GM12878 (cell line): ENCODE data around the gene FBXL15. TPM values are rescaled to one million over a fixed set of nuclear protein-coding genes. Genes with fewer than 3 reads are reported as not detected.

Source experiments
- ATAC-seq: fragments of 200-7000 bp; cut with Tn5 transposase; 3 replicates; pipeline ENCODE4 v1.9.1; 2020; ENCODE audit warnings: mild to moderate bottlenecking, moderate library complexity
- BruUV-seq: library from RNA; stranded (reverse); fragments of 400-500 nt; replicated peaks from 2 replicates; lab custom pipeline; 2021; lab: Mats Ljungman, UMichigan
- CTCF ChIA-PET: fragments of 300-600 bp; sonication (Branson Sonifier 250); formaldehyde crosslinking; extraction: SDS; loops from one replicate; lab custom pipeline; 2021; ENCODE audit warnings: inconsistent platforms; lab: Yijun Ruan, JAX
- POLR2A ChIA-PET: fragments of 350-600 bp; formaldehyde crosslinking; extraction: SDS; loops from one replicate; lab custom pipeline; 2021; ENCODE audit warnings: inconsistent platforms; lab: Charles Lee
- RAD21 ChIA-PET: fragments of 300-600 bp; sonication (Branson Sonifier 250); formaldehyde crosslinking; loops from one replicate; lab custom pipeline; 2023; ENCODE audit warnings: antibody characterized with exemption; ENCODE audit not compliant: unreplicated experiment; lab: Charles Lee
- SMC1A ChIA-PET: fragments of 300-600 bp; sonication (Branson Sonifier 250); formaldehyde crosslinking; loops from one replicate; lab custom pipeline; 2023; ENCODE audit not compliant: unreplicated experiment, uncharacterized antibody; lab: Charles Lee
- DNase-seq: peaks from one replicate; pipeline ENCODE4 v3.0.0-alpha.2; 2011; ENCODE audit warnings: low read depth, low spot score
- FAIRE-seq: peaks from 3 replicates; lab custom pipeline; 2011; peaks lifted over from hg19 to GRCh38; lab: Jason Lieb, UNC
- H2AFZ ChIP-seq: 2 replicates; pipeline ENCODE4 v1.6.0; 2011; ENCODE audit warnings: low read depth, low read length, control low read depth; ENCODE audit not compliant: control insufficient read depth
- H3K27ac ChIP-seq: 2 replicates; pipeline ENCODE4 v1.5.1; 2011; ENCODE audit warnings: control low read depth; ENCODE audit not compliant: control insufficient read depth, insufficient read depth
- H3K27me3 ChIP-seq, 2 experiments: replicated peaks in 1 of 2; 2 replicates each; pipeline versions ENCODE4 v1.6.0 to v1.6.1; 2011; ENCODE audit warnings: low read length in 1 of 2; ENCODE audit not compliant: control insufficient read depth in 2 of 2, insufficient read depth in 2 of 2
- H3K36me3 ChIP-seq, 2 experiments: 2 replicates each; pipeline ENCODE4 v1.5.1; 2011; ENCODE audit warnings: low read length in 1 of 2; ENCODE audit not compliant: control insufficient read depth in 2 of 2, insufficient read depth in 2 of 2
- H3K4me1 ChIP-seq: 2 replicates; pipeline ENCODE4 v1.6.1; 2011; ENCODE audit warnings: mild to moderate bottlenecking, low read length, moderate library complexity, mixed read lengths; ENCODE audit not compliant: control insufficient read depth, insufficient read depth
- H3K4me2 ChIP-seq: 2 replicates; pipeline ENCODE4 v1.6.0; 2011; ENCODE audit warnings: control low read depth; ENCODE audit not compliant: control insufficient read depth, insufficient read depth
- H3K4me3 ChIP-seq: fragments of 200-600 bp; sonication (generic); 2 replicates; pipeline ENCODE4 v1.5.1; 2016
- H3K79me2 ChIP-seq: 2 replicates; pipeline ENCODE4 v1.6.0; 2011; ENCODE audit warnings: low read length; ENCODE audit not compliant: control insufficient read depth, insufficient read depth
- H3K9ac ChIP-seq: 2 replicates; pipeline ENCODE4 v1.8.0; 2011; ENCODE audit warnings: low read length, control low read depth, mixed read lengths; ENCODE audit not compliant: control insufficient read depth, insufficient read depth
- H3K9me3 ChIP-seq: replicated peaks from 3 replicates; pipeline ENCODE4 v1.5.1; 2011; ENCODE audit warnings: mild to moderate bottlenecking, low read length; ENCODE audit not compliant: control insufficient read depth, insufficient read depth
- H4K20me1 ChIP-seq: 2 replicates; pipeline ENCODE4 v1.6.0; 2011; ENCODE audit not compliant: control insufficient read depth, insufficient read depth
- CREB1 ChIP-seq: IDR thresholded peaks from 2 replicates; pipeline ENCODE4 v1.6.1; 2012; ENCODE audit warnings: low read depth, mild to moderate bottlenecking, inconsistent platforms
- E2F4 ChIP-seq: IDR thresholded peaks from 2 replicates; pipeline ENCODE4 v1.6.1; 2012; ENCODE audit warnings: low read depth, low read length, improper control_type of control experiment
- ESRRA ChIP-seq: IDR thresholded peaks from 2 replicates; pipeline ENCODE4 v1.6.1; 2012; ENCODE audit warnings: mild to moderate bottlenecking, low read length, improper control_type of control experiment
- HSF1 ChIP-seq: fragments of 150-350 bp; IDR thresholded peaks from 2 replicates; pipeline ENCODE4 v1.6.1; 2014; ENCODE audit warnings: mild to moderate bottlenecking, low read depth, low read length
- IKZF2 ChIP-seq, 2 experiments: fragments of 450-650 bp; IDR thresholded peaks; 2 replicates each; pipeline ENCODE4 v1.6.1; 2017; ENCODE audit warnings: mild to moderate bottlenecking in 2 of 2, moderate library complexity in 2 of 2
- NFIC ChIP-seq: IDR thresholded peaks from 2 replicates; pipeline ENCODE4 v1.6.1; 2012; ENCODE audit warnings: low read depth, mild to moderate bottlenecking, inconsistent platforms, low read length, moderate library complexity
- NRF1 ChIP-seq: conservative IDR thresholded peaks from 2 replicates; pipeline ENCODE4 v1.6.1; 2011; ENCODE audit warnings: mild to moderate bottlenecking, low read depth, low read length, improper control_type of control experiment
- RAD51 ChIP-seq: fragments of 450-650 bp; IDR thresholded peaks from 2 replicates; pipeline ENCODE4 v1.6.1; 2016; ENCODE audit warnings: moderate library complexity, mild to moderate bottlenecking, inconsistent platforms
- SUPT20H ChIP-seq: IDR thresholded peaks from 2 replicates; pipeline ENCODE4 v1.6.1; 2011; ENCODE audit warnings: low read depth, mild to moderate bottlenecking, low read length, moderate library complexity, borderline replicate concordance; ENCODE audit not compliant: control insufficient read depth
- ZBTB40 ChIP-seq: fragments of 450-650 bp; IDR thresholded peaks from 2 replicates; pipeline ENCODE4 v1.6.1; 2016; ENCODE audit warnings: mild to moderate bottlenecking, moderate library complexity, borderline replicate concordance
- WGBS: methylation state at CpG from one replicate; pipeline ENCODE4 v1.1.6; 2016; ENCODE audit warnings: low lambda C conversion rate; ENCODE audit not compliant: insufficient replicate concordance, insufficient coverage; ENCODE audit errors: missing lambda C conversion rate; 5-methylcytosine and 5-hydroxymethylcytosine counted together
- in situ Hi-C: fragments of 300-500 bp; cut with MboI; formaldehyde crosslinking; loops from 9 replicates; pipeline ENCODE4 v1.14.3; 2018; ENCODE audit warnings: mixed read lengths
- intact Hi-C: fragments of 100-400 bp; cut with micrococcal nuclease; formaldehyde crosslinking; loops from one replicate; pipeline ENCODE4 v1.14.2; 2022; ENCODE audit not compliant: unreplicated experiment
- polyA plus RNA-seq, 11 experiments: library from polyadenylated mRNA; depleted of rRNA in 4 of 11; unstranded in 6 of 11; stranded (reverse) in 5 of 11; fragments of >200 nt; fragmentation: Nextera tagmentation in 4 of 11; fragmentation: Illumina TruSeq in 1 of 11; extraction: Ambion mirVana in 4 of 11; extraction: Trizol in 1 of 11; gene quantifications; 1 replicate in 1 of 11; 2 replicates in 10 of 11; pipeline versions ENCODE4 v1.2.1 to v1.2.3, GENCODE V29; 2011 to 2016; ENCODE audit warnings: inconsistent platforms in 2 of 11, missing spikeins in 2 of 11, low read depth in 1 of 11
- total RNA-seq, 4 experiments: library from RNA; depleted of rRNA in 3 of 4; stranded (reverse); fragments of >200 nt in 3 of 4; fragmentation: Illumina TruSeq in 1 of 4; extraction: Trizol in 1 of 4; gene quantifications; 2 replicates each; pipeline versions ENCODE4 v1.2.1 to v1.2.3, GENCODE V29; 2013 to 2021

FBXL15 gene
- total and polyA plus RNA-seq, 10 of the 15 experiments (the other 5 are each of a cell fraction or from before 2014, with no cell fraction given): 0.13 to 21.3 (median 7.9) TPM

- in situ Hi-C loops: no loop called here
- BruUV-seq: no TSS peak
- Histone ChIP-seq H3K27me3 (no peaks in the 10 kb centered on the region), H2AFZ (no peak overlapping the region; the same call in none of the 2 replicates), H3K4me1 (peaks cover 22% of the 10 kb centered on the region), H3K9me3 (no peaks in the 10 kb centered on the region), H3K4me2 (peak overlapping the region; percentile 97), H3K9ac (peak overlapping the region; percentile 44), H3K79me2 (peaks cover 11% of the 10 kb centered on the region), H3K36me3 (no peaks in the 10 kb centered on the region), H3K4me3 (peak overlapping the region; percentile 74; the same call in 1 of the 2 replicates), H3K27ac (peak overlapping the region; percentile 58), H4K20me1 (no peaks in the 10 kb centered on the region)
- intact Hi-C loops: no loop called here
- CTCF ChIA-PET: interaction anchor here (0.7 to 2.4 kb wide), 6 partner anchors 13 to 206 kb away, joined by 3 to 7 read pairs (median 4); partner anchors contain the start of gene C10orf95
- ATAC-seq: no peak
- no peak for DNase-seq
- 85% methylated on average over 6 of the region's 6 CpGs for WGBS
- POLR2A ChIA-PET: interaction anchor here (0.7 to 5.5 kb wide), 7 partner anchors 12 to 157 kb away, joined by 3 to 42 read pairs (median 13); partner anchors contain the start of genes ACTR1A, C10orf95, FBXL15 and NFKB2
- SMC1A ChIA-PET: interaction anchor here (0.8 to 5.5 kb wide), 6 partner anchors 10 to 63 kb away, joined by 3 to 42 read pairs (median 4); partner anchors contain the start of genes C10orf95 and FBXL15
- FAIRE-seq: no peak
- RAD21 ChIA-PET: interaction anchor here (0.6 to 3.0 kb wide), 4 partner anchors 15 to 307 kb away, joined by 4 to 16 read pairs (median 8); partner anchors contain the start of genes C10orf95 and FBXL15
- no peak for TF ChIP-seq RAD51
- TF ChIP-seq HSF1: no peak
- no peak for TF ChIP-seq SUPT20H
- no peak for TF ChIP-seq E2F4
- no peak for TF ChIP-seq ZBTB40
- no peak for TF ChIP-seq CREB1
- no peak for TF ChIP-seq IKZF2 (IDR thresholded peaks at IDR 0.05)
- TF ChIP-seq ESRRA: no peak
- no peak for TF ChIP-seq NFIC
- TF ChIP-seq NRF1: no peak
- TF ChIP-seq, all 136 proteins: peak for 0
These were observed 15.7 kb downstream of the FBXL15 start for GRCh38 chr10:102436312-102436711.
